ENCODE data around the gene TCF4.

Gene TCF4

GRCh38 chr18:55339990-55340389 is 248.0 kb downstream of the TCF4 start:
- DNase-seq = no peak

DNA sequence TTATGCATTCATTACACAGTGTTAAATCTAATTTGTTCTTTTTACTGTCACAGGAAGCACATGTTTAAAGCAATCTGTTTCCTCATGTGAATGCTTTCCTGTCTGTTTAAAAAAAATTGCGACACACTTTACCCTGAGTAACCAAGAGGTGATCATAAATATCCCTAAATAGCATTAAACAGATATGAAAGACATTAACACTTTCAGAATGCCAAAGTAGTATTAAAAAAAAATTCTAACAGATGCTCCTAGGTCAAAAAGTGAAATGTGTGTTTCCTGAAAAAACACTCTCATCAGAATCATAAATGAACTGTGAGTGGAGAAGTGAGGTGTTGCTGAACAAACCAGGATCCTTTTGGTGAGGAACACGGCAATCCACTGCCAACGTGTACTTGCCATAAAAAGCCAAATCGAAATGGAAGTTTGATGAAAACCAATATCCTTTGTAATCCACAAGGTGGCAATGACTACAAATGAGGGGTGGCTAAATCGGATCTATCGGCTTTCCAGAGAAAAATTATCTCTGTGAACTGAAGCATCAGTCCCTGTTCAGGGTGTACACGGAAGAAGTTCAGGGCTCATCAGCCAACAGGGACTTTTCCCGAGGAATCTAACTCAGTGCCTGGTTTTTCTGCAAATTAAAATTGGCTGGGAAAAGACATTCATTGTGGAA is 248.9 kb downstream of the TCF4 start:
- no peak for DNase-seq

DNA sequence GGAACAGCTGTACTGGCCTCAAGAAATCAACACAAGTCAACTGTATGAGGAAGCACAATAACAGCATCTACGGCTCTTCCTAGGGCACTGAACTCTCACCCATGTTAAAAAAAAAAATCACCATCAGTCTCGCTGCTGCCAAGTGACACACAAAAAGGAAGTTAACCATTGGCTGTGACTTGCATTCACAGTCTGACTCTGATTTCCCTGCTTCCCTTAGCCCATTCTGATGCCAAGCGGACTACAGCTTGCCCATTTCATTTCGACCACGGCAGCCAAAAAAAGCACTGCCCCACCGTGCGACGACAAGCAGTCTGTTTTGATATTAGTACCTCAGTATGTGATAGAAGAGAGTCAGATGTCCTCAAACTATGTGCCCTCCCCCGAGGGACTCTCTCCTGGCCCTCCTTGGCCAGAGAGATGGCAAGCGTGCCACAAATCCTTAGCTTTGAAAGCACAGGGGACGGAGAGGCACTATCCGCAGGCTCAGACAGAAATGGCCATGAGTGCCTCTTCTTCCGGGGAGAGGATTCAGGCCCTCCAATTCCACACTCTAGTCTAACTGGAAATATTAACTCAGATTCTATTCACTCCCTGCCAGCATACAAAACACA is 250.0 kb downstream of the TCF4 start:
- DNase-seq = no peak

DNA sequence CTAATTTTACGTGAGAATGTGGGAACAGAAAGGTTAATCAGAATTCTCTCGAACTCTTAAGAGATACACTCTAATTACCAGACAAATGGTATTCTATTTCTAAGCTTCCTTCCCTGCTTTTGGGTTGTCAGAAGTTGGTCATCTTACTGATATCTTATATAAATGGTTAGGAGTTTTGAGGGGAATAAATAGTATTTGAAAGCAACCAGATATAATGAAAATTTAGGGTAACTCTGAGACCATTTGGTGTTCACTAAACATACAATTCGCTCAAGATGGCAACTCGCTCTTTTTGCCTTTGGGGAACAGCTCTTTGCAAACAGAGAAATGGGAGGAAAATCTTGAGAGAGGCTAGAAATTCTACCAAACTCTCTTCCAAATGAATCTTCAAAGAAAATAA is 250.9 kb downstream of the TCF4 start:
- no peak for DNase-seq

DNA sequence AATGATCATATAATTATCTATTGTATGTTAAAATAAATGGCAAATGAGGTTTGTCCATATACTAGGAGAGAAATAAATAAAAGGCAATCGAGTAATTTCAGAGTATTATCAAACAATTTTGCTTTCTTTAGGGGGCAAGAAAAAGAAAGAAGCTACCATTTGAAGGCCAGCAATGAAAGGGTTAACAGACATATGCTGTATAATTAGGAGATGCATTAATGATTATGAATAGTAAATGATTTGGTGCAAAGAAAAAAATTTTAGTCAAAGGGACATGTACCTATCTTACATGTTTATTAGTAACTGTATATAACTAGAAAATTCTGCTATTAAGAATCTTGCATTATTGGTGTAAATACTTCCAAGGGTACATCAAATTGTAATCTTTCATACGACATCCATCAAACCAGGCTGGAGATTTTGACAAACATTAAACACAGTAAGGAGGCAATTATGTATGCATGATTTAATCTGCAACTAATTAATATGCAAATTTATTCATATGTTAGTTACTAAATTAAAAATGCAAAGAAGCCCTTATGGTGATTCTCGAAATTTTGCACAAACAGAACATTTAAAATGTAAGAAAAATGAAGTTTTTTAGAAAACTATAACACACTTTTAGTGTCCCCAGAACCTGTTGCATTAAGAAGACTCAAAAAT is 251.4 kb downstream of the TCF4 start:
- no peak for DNase-seq

- DNase-seq = no peak
These were observed 253.1 kb downstream of the TCF4 start for GRCh38 chr18:55334875-55335274.

DNA sequence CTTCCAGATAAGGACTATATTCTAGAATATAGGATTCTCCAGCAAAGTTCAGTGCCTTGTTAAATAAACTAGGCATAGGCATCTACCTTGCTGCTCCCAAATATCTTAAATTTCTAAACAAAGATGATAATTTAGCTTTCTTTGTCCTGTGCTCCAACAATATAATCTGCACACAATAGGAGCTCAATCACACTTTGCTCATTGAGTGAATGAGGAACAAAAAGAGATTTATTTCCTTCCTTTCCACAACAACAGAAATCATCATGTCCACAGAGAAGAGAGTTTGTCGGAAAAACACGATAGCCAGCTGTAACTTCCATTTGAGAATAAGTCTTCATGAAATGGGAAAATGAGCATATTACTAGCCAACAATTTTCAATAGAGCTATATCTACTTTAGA is 256.7 kb downstream of the TCF4 start:
- no peak for DNase-seq

DNA sequence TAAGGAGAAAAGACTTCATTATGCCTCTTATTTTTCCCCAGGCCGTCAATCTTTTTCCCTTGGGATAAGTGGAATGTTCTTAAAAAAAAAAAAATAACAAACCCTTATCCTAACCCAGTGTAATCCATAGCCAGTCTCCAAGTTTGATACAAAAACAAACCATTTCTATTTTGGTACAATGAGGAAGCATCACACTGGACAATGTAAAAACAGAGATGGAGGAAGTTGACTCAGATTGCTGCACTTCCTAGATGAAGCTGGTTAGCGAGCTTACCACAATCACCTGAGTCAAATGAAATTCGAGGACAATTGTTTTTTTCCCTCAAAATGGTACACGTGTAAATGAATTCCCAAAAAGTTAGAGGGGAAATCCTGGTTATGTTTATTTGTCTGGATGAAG is 259.7 kb downstream of the TCF4 start:
- DNase-seq = no peak

- DNase-seq = no peak
These were observed 260.5 kb downstream of the TCF4 start for GRCh38 chr18:55327454-55327853.

DNA sequence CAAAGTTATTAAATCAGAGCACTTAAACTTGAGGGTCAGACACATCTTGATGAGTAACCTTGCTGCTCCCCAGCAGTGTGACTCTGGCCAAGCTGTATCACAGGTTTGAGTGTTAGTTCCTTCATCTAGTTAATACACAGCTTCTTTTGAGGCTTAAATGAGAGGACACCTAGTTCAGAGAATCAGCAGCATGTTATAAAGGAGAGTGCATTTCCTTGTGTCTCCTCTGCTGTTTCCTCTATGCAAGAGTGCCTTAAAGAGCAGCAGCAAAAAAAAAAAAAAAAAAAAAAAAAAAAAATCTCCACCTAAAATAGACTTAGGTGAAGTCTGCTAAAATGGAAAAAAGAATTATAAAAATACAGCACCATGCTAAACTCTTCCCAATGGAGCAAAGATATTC is 261.9 kb downstream of the TCF4 start:
- no peak for DNase-seq

DNA sequence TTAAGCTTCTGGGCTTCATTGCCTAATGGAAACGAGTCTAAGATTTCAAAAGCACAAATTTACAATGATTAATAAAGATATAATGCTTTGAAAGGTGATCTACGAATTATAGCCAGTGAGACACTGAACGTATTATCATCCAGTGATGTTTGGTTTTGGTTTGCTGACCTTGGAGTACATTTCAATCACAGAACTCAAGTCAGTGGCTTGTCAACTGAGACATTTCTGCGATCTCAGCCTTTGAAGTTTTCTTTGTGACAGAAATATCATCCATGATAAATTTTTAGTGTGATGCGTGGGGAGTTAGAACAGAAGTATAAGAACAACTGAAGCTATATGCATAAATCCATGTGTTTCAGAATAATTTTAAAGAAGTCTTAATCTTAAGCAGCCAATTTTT is 263.8 kb downstream of the TCF4 start:
- DNase-seq = no peak

- no peak for DNase-seq
These were observed 264.7 kb downstream of the TCF4 start for GRCh38 chr18:55323051-55323994.

- DNase-seq = peak; percentile 5
These were observed 265.7 kb downstream of the TCF4 start for GRCh38 chr18:55322178-55322735.

GRCh38 chr18:55321265-55322177 is 266.5 kb downstream of the TCF4 start:
- peak; percentile 51 for DNase-seq

GRCh38 chr18:55320424-55321264 is 267.3 kb downstream of the TCF4 start:
- DNase-seq = no peak

GRCh38 chr18:55319459-55320193 is 268.4 kb downstream of the TCF4 start:
- no peak for DNase-seq

DNA sequence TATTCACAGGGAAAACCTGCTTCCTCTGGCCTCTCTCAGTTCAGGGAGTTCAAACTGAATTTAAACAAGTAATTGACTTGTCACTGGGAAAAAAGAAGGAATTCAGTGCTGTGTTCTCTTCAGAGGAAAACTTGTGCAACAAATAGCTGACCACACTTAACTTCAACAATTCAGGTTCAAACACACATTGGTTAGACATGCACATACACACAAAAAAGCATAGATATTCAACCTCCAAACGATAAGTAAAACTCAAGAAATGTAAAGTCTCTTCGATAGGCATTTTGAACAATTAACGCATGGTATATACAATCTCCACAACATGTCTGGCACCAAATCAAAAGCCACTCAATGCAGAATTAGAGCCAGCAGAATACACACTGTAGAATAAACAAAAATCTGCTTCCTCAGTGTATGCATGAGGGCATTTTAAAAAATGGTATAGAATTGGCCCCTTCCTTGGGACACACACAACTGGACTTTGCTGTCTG is 269.0 kb downstream of the TCF4 start:
- DNase-seq = no peak

DNA sequence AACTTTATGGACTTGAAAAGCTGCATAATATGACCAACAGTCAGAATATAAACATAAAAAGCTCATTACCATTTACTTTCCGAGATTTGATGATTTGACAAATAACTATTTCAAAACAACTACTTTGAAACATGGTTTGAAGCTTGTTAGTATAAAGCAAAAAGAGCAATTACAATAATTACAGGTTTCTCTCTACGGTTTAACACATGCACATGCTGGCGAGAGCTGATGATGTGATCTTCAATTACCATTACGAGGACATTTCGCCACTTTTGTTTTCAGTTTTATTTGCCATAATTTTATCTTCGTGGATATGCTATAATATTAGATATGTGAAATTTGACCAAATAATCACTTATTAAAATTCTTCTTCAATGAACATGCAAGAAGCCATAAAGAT is 270.1 kb downstream of the TCF4 start:
- no peak for DNase-seq

DNA sequence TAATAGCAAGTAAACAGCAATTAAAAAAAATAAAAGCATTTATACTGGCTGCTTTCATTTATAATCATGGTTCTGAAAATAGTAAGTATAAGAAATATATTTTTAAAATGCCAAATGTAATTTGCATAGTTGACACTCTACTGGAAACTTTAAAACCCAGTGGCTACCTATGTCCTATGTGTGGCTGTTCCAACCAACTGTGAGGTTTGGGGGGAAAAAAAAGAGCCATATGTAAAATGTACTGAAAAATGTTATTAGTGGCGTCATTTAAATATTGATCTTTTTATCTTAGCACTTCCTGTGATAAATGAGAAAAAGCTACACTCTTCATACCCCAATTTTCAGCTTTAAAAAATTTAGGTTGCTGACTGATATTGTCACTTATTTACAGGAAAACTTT is 270.7 kb downstream of the TCF4 start:
- no peak for DNase-seq

Measured in activated CD4-positive, alpha-beta T cell treated with anti-CD3 and anti-CD28 coated beads for 48 hours (primary cell).